ENCODE results near the gene AADACL3.
"Not testable (repeated sequence)": the region's sequence is repeated elsewhere in the genome, so short reads cannot be mapped to it uniquely, and the experiment has no call there.

Gene AADACL3

DNA sequence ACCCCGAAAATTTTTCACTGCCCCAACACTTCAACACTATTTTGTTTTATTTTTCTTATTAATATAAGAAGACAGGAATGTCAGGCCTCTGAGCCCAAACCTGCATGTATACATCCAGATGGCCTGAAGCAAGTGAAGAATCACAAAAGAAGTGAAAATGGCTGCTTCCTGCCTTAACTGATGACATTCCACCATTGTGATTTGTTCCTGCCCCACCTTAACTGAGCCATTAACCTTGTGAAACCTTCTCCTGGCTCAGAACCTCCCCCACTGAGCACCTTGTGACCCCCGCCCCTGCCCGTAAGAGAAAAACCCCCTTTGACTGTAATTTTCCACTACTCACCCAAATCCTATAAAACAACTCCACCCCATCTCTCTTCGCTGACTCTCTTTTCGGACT, 2.3 kb upstream of the AADACL3 start:
- not testable (repeated sequence) for DNase-seq (ENCODE audit: low read depth in 2 of 2, low spot score in 1 of 2)

GRCh38 chr1:12714710-12715475, 1.0 kb upstream of the AADACL3 start:
- no peak for DNase-seq (ENCODE audit: low read depth in 2 of 2, low spot score in 1 of 2)

DNA sequence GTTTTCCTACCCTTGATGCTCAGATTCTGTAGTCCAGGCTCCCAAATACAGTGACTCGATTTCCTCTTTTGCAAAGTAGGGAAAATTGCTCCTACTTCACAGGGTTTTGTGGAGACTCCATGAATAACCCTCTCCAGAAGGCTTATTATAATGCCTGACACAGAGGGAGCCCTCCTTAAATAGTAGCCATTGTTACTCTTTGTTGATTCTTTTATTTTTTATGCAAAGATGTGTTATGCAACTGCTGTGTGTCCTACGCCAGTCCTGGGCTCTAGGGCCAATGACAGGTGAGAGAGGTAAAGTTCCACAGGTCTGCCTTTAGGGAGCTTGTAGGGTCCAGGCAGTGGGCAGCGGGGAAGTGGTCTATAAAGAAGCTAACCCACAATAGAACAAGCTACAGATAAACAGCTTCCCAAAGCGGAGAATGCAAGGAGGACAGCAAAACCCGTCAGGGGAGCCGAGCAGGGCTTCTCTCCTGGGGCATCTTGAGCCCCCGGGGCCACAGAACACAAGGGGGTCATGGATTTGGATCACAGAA, 1.5 kb downstream of the AADACL3 start:
- DNase-seq (ENCODE audit: low read depth in 2 of 2, low spot score in 1 of 2) = no peak

DNA sequence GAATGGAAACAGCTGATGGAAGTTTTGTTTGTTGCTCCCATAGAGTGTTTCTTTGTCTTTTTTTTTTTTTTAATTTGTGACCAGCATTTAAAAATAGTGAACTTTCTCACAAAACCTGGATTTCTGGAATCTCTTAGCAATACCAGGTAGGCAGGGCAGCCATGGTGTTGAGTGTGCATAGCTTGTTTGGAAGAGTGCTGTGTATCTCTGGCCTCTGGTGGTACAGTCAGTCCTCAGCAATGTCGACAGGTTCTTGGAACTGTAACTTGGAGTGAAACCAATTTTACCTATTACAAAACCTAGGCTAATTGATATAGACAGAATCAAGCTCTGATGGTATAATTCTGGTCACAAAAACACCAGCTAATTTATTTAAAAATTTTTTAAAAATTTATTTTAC, 6.7 kb downstream of the AADACL3 start:
- DNase-seq (ENCODE audit: low read depth in 2 of 2, low spot score in 1 of 2) = no peak

DNA sequence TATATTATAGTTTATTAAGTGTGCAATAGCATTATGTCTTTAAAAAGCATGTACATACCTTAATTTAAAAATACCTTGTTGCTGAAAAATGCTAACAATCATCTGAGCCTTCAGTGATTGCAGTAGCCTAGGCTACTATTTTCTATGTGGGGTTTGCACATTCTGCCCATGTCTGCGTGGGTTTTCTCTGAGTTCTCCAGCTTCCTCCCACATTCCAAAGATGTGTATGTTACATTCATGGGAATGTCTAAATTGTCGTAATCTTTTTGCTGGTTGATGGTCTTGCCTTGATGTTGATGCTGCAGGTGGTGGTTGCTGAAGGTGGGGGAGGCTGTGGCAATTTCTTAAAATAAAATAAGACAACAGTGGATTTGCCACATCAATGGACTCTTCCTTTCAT, 12.5 kb downstream of the AADACL3 start:
- DNase-seq (ENCODE audit: low read depth in 2 of 2, low spot score in 1 of 2) = no peak

- DNase-seq (ENCODE audit: low read depth in 2 of 2, low spot score in 1 of 2) = no peak
Observed at GRCh38 chr1:12730156-12730555, 14.2 kb downstream of the AADACL3 start.

DNA sequence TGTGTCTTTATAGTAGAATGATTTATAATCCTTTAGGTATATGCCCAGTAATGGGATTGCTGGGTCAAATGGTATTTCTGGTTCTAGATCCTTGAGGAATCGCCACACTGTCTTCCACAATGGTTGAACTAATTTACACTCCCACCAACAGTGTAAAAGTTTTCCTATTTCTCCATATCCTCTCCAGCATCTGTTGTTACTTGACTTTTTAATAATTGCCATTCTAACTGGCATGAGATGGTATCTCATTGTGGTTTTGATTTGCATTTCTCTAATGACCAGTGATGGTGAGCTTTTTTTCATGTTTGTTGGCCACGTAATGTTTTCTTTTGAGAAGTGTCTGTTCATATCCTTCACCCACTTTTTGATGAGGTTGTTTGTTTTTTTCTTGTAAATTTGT, 15.2 kb downstream of the AADACL3 start:
- DNase-seq (ENCODE audit: low read depth in 2 of 2, low spot score in 1 of 2) = not testable (repeated sequence)

DNA sequence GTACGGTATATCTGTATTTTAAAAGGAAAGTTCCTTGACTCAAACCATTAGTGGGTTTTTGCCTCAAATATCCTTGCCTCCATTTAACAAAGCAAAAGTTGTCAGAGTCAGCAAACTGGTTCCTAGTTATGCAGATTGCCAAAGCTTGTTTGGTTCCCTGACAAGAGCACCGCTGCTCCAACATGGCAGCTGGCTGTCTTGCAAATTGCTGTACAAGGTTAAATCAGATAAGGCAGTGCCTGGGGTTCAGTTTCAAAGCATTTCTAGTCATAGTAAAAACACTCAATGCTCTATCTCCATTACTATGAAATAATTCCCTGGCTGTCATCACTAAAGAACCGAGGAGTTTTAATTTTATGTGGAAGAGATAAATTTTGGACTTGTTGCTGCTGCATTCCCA, 18.7 kb downstream of the AADACL3 start:
- DNase-seq (ENCODE audit: low read depth in 2 of 2, low spot score in 1 of 2) = no peak

DNA sequence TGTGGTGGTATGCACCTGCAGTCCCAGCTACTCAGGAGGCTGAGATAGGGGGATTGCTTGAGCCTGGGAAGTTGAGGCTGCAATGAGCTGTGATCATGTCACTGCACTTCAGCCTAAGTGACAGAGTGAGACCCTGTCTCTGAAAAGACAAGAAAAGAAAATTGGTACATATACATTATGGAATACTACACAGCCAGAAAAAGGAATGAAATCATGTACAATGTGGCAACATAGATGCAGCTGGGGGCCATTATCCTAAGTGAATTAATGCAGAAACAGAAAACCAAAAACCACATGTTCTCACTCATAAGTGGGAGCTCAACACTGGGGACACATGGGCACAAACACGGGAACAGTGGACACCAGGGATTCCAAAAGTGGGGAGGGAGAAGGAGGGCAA, 23.0 kb downstream of the AADACL3 start:
- DNase-seq (ENCODE audit: low read depth in 2 of 2, low spot score in 1 of 2) = no peak

DNA sequence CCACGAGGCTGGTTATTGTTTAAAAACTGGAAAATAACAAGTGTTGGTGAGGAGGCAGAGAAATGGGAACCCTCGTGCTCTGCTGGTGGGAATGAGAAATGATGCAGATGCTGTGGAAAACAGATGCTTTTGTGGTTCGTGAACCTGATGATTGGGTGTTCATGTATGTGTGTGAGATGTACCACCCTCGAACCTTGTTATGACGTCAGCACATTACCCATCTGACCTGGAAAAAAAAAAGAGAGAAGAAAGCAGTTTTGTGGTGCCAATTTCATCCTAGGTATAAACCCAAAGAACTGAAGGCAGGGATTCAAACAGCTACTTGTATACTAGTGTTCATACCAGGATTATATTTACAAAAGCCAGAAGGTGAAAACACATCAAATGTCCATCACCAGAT, 23.7 kb downstream of the AADACL3 start:
- no peak for DNase-seq (ENCODE audit: low read depth in 2 of 2, low spot score in 1 of 2)

GRCh38 chr1:12741946-12742345, 26.0 kb downstream of the AADACL3 start:
- no peak for DNase-seq (ENCODE audit: low read depth in 2 of 2, low spot score in 1 of 2)

DNA sequence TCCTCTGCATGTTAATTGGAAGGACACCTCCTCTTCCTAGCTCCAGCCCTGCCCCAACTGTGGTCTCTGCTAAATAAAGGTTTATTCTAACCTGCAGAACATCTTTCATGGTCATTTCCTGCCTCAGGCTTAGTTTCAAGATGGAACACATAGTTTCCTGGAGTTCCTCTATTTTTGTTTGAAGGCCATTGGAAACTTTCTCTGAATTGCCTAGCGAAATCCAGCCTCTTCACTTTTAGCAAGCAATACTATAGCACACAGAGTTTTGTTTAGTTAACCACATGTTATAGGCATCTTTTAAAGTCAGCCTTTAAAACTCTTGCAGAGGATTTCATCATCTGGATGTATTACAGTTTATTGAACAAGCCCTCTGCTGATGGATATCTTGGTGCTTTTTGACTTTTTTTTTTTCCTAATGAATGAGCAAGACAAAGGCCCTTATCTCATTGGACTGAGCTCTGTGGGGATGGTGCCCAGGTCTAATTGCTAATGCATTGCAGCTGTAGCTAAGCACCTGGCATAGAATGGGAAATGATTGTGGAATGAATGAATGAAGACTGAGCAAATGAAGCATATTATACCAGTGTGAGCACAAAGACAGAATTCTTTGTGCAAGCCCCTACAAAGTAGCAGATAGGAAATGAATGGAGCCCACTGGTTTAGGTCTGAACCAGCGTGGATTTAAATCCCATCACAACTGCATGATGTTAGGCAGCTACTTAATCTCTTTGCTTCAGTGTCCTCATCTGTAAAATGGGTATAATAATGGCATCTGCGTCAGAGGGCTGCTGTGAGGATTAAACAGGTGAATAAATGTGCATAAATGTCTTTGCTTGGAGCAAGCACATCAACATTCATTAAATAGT, 29.4 kb downstream of the AADACL3 start:
- no peak for DNase-seq (ENCODE audit: low read depth in 2 of 2, low spot score in 1 of 2)

GRCh38 chr1:12745992-12746323, 30.0 kb downstream of the AADACL3 start, which contains the start of gene CFAP107:
Gene CFAP107, plus strand, starts transcription at chr1:12746200. Its CDS starts 231 bp downstream, at chr1:12746431.
- DNase-seq (ENCODE audit: low read depth in 2 of 2, low spot score in 1 of 2) = no peak

GRCh38 chr1:12748778-12749355, 33.0 kb downstream of the AADACL3 start:
- no peak for DNase-seq (ENCODE audit: low read depth in 2 of 2, low spot score in 1 of 2)

- no peak for DNase-seq (ENCODE audit: low read depth in 2 of 2, low spot score in 1 of 2)
Observed at GRCh38 chr1:12754738-12755137, 38.8 kb downstream of the AADACL3 start.

GRCh38 chr1:12756273-12756672, 40.4 kb downstream of the AADACL3 start:
- DNase-seq (ENCODE audit: low read depth in 2 of 2, low spot score in 1 of 2) = no peak

DNA sequence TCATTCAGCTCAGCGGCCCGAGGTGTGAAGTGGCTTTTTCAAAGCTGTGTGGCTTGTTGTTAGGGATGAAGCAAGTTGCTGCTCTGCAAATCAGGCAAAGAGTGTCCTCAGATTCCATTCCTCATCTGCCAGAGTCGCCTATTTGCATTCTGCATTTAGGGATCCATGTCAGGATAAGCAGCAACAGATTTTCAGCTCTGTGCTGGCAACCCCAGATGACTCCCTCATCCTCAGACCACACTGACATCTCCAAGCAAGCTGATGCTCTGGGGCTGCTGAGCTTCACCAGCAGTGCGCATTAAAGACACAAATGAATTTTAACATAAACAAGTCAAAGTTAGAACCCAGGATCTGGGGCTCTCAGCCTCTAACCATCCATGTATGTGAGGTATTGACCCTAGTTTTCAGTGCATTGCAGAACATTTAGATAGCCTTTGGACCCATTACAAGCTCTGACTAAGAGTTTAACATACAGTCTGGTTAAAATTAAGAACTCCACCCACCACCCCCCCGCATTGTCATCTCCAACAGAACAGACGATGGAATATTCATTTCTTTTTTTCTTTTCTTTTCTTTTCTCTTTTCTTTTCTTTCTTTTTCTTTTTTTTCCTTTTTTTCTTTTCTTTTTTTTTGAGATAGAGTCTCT, 41.0 kb downstream of the AADACL3 start:
- DNase-seq (ENCODE audit: low read depth in 2 of 2, low spot score in 1 of 2) = no peak

- DNase-seq (ENCODE audit: low read depth in 2 of 2, low spot score in 1 of 2) = no peak
Observed at GRCh38 chr1:12757836-12758235, 41.9 kb downstream of the AADACL3 start.

- no peak for DNase-seq (ENCODE audit: low read depth in 2 of 2, low spot score in 1 of 2)
Observed at GRCh38 chr1:12760256-12760795, 44.4 kb downstream of the AADACL3 start.

GRCh38 chr1:12761781-12762180, 45.9 kb downstream of the AADACL3 start:
- no peak for DNase-seq (ENCODE audit: low read depth in 2 of 2, low spot score in 1 of 2)

GRCh38 chr1:12762766-12763165, 46.9 kb downstream of the AADACL3 start:
- DNase-seq (ENCODE audit: low read depth in 2 of 2, low spot score in 1 of 2) = no peak

Data from stimulated activated CD8-positive, alpha-beta memory T cell treated with anti-CD3 and anti-CD28 coated beads, Interleukin-4, amount 100 ng/mL, for 1 hour (primary cell).